Measurements from ENCODE around the gene GH1.

GRCh38 chr17:63931981-63932561 is 13.4 kb upstream of the GH1 start, which contains the start of gene CD79B:
- no peak for TF ChIP-seq POLR2A (IDR thresholded peaks at IDR 0.05; ENCODE audit: borderline replicate concordance, extremely low read depth, insufficient read depth, insufficient read length)
- TF ChIP-seq CTCF (IDR thresholded peaks at IDR 0.05 in 2 of 3, conservative IDR thresholded peaks at IDR 0.05 in 1 of 3; ENCODE audit: borderline replicate concordance in 1 of 3, insufficient read depth in 1 of 3, low read depth in 2 of 3, low read length in 2 of 3), result no peak
- TF ChIP-seq ATF3 (IDR thresholded peaks at IDR 0.05), result no peak
- no peak for TF ChIP-seq REST (IDR thresholded peaks at IDR 0.05; ENCODE audit: low read depth)
- no peak for TF ChIP-seq JUND (IDR thresholded peaks at IDR 0.05)
- no peak for TF ChIP-seq POLR2AphosphoS5 (IDR thresholded peaks at IDR 0.05; ENCODE audit: low read depth, low read length)
- TF ChIP-seq MAX (IDR thresholded peaks at IDR 0.05), result no peak
- TF ChIP-seq FOSL1 (IDR thresholded peaks at IDR 0.05; ENCODE audit: low read depth), result no peak
- TF ChIP-seq YY1 (IDR thresholded peaks at IDR 0.05; ENCODE audit: extremely low read depth, insufficient replicate concordance, low read depth, low read length), result no peak
- TF ChIP-seq RAD21 (IDR thresholded peaks at IDR 0.05; ENCODE audit: low read depth), result no peak
- TF ChIP-seq EZH2 (IDR thresholded peaks at IDR 0.05), result no peak
